Smooth muscle cell (in vitro differentiated cells): ENCODE measurements around the gene AKNA. TPM values are rescaled to one million over a fixed set of nuclear protein-coding genes. Genes with fewer than 3 reads are reported as not detected.

Experiments used
- DNase-seq: peaks from one replicate; lab custom pipeline; 2025; ENCODE audit not compliant: unreplicated experiment; lab: John Stamatoyannopoulos, UW
- H2AFZ ChIP-seq: fragments of 200-600 bp; sonication (generic); 2 replicates; pipeline ENCODE4 v1.6.0; 2016; ENCODE audit warnings: antibody characterized with exemption, low read depth, mild to moderate bottlenecking
- H3F3A ChIP-seq: fragments of 200-600 bp; sonication (generic); 2 replicates; pipeline ENCODE4 v1.6.0; 2017; ENCODE audit warnings: antibody characterized with exemption, low read depth
- H3K27ac ChIP-seq: fragments of 200-600 bp; sonication (generic); 2 replicates; pipeline ENCODE4 v1.5.1; 2016; ENCODE audit warnings: low read depth, mild to moderate bottlenecking
- H3K27me3 ChIP-seq: fragments of 200-600 bp; sonication (generic); 2 replicates; pipeline ENCODE4 v1.6.1; 2016; ENCODE audit warnings: low read depth, mild to moderate bottlenecking
- H3K36me3 ChIP-seq: fragments of 200-600 bp; sonication (generic); 2 replicates; pipeline ENCODE4 v1.5.1; 2016; ENCODE audit warnings: low read depth
- H3K4me1 ChIP-seq: fragments of 200-600 bp; sonication (generic); 2 replicates; pipeline ENCODE4 v1.5.1; 2016; ENCODE audit warnings: low read depth
- H3K4me2 ChIP-seq: fragments of 200-600 bp; sonication (generic); 2 replicates; pipeline ENCODE4 v1.6.0; 2016; ENCODE audit warnings: mild to moderate bottlenecking
- H3K4me3 ChIP-seq: fragments of 200-600 bp; sonication (generic); 2 replicates; pipeline ENCODE4 v1.5.1; 2016; ENCODE audit warnings: mild to moderate bottlenecking
- H3K79me2 ChIP-seq: fragments of 200-600 bp; sonication (generic); 2 replicates; pipeline ENCODE4 v1.6.0; 2016; ENCODE audit warnings: low read depth, mild to moderate bottlenecking
- H3K9ac ChIP-seq: fragments of 200-600 bp; sonication (generic); 2 replicates; pipeline ENCODE4 v1.6.0; 2016; ENCODE audit warnings: low read depth
- H3K9me3 ChIP-seq: fragments of 200-600 bp; sonication (generic); replicated peaks from 2 replicates; pipeline ENCODE4 v1.5.1; 2016; ENCODE audit warnings: low read depth
- H4K20me1 ChIP-seq: fragments of 200-600 bp; sonication (generic); 2 replicates; pipeline ENCODE4 v1.6.0; 2016; ENCODE audit warnings: low read depth
- CTCF ChIP-seq: fragments of 200-600 bp; sonication (generic); IDR thresholded peaks from 2 replicates; pipeline ENCODE4 v1.5.1; 2017; ENCODE audit warnings: borderline replicate concordance, mild to moderate bottlenecking, antibody characterized with exemption; ENCODE audit not compliant: insufficient read depth, poor library complexity, severe bottlenecking
- WGBS: methylation state at CpG from one replicate; pipeline ENCODE4 v1.1.7; 2016; ENCODE audit warnings: low lambda C conversion rate; 5-methylcytosine and 5-hydroxymethylcytosine counted together
- polyA plus RNA-seq: library from polyadenylated mRNA; unstranded; fragments of >200 nt; fragmentation: Nextera tagmentation; extraction: Ambion mirVana; gene quantifications from 2 replicates; pipeline ENCODE4 v1.2.1, GENCODE V29; 2016
- total RNA-seq: library from RNA; depleted of rRNA; stranded (reverse); fragments of >200 nt; gene quantifications from 2 replicates; pipeline ENCODE4 v1.2.3, GENCODE V29; 2014

Gene AKNA
- total and polyA plus RNA-seq, 2 experiments from 2014 or later = 3.2 to 4.7 TPM

- H4K20me1 ChIP-seq = peaks cover 3% of the 10 kb centered on the region
- peaks cover 38% of the 10 kb centered on the region for H3K79me2 ChIP-seq
- no peaks in the 10 kb centered on the region for H3K27me3 ChIP-seq
- no peak for TF ChIP-seq CTCF
- peaks cover 29% of the 10 kb centered on the region for H3K4me1 ChIP-seq
- peaks cover 11% of the 10 kb centered on the region for H3F3A ChIP-seq
- no peak overlapping the region for H3K27ac ChIP-seq
- 91% methylated on average over 7 of the region's 7 CpGs for WGBS
- H2AFZ ChIP-seq = no peak overlapping the region
- no peaks in the 10 kb centered on the region for H3K9me3 ChIP-seq
- no peak for DNase-seq
- H3K4me2 ChIP-seq = no peak overlapping the region
- H3K36me3 ChIP-seq = no peaks in the 10 kb centered on the region
- no peak overlapping the region for H3K9ac ChIP-seq
- no peak overlapping the region for H3K4me3 ChIP-seq
These were observed 2.0 kb upstream of the AKNA start for GRCh38 chr9:114389612-114390368.

- Histone ChIP-seq H3K79me2 (peaks cover 43% of the 10 kb centered on the region), H4K20me1 (peaks cover 3% of the 10 kb centered on the region), H3K4me3 (no peak overlapping the region), H3K9me3 (no peaks in the 10 kb centered on the region), H3K4me1 (peaks cover 31% of the 10 kb centered on the region), H3K27me3 (no peaks in the 10 kb centered on the region), H3K9ac (no peak overlapping the region), H3K27ac (peak overlapping the region; percentile 92), H2AFZ (no peak overlapping the region), H3F3A (peaks cover 18% of the 10 kb centered on the region), H3K36me3 (no peaks in the 10 kb centered on the region), H3K4me2 (no peak overlapping the region)
- no peak for DNase-seq
- TF ChIP-seq CTCF = no peak
- WGBS = 89% methylated on average over 9 of the region's 9 CpGs
These were observed 1.1 kb upstream of the AKNA start for GRCh38 chr9:114388764-114389375.

DNA sequence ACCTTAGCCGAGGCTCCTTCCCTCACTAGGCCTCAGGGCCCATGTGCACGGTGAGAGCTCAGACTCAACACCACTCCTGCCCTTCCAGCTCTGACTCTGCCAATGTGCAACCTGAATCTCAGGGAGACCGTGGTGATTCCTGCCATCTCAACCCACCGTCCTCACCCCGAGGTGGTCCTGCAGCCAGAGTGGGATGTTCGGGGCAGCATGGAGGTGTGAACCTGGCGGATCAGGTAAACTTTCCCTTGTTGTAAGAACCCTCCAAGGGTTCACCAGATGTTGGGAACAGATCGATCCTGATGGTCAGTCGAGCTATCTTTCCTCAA, 538 bp upstream of the AKNA start:
- Histone ChIP-seq H3K79me2 (peaks cover 45% of the 10 kb centered on the region), H2AFZ (peak overlapping the region; percentile 56), H4K20me1 (peaks cover 4% of the 10 kb centered on the region), H3K27ac (peak overlapping the region; percentile 92), H3K9ac (peak overlapping the region; percentile 71), H3K9me3 (no peaks in the 10 kb centered on the region), H3K36me3 (no peaks in the 10 kb centered on the region), H3K4me2 (peak overlapping the region; percentile 93), H3K27me3 (no peaks in the 10 kb centered on the region), H3F3A (peaks cover 18% of the 10 kb centered on the region), H3K4me3 (peak overlapping the region; percentile 59), H3K4me1 (peaks cover 36% of the 10 kb centered on the region)
- no peak for DNase-seq
- TF ChIP-seq CTCF = no peak
- WGBS = 75% methylated on average over 9 of the region's 9 CpGs
